OCI-LY3 (cell line): ENCODE results near the gene GLTP.

Experiments
- H2AFZ ChIP-seq: fragments of 200-600, 300-600 bp; shearing (Covaris generic); 2 replicates; pipeline ENCODE4 v1.6.0; 2014; ENCODE audit warnings: antibody characterized with exemption, low read depth, low read length
- H3K27ac ChIP-seq: fragments of 200-600, 300-600 bp; sonication (generic); 2 replicates; pipeline ENCODE4 v1.5.1; 2014; ENCODE audit warnings: mild to moderate bottlenecking, low read length, moderate library complexity, mixed read lengths
- H3K27me3 ChIP-seq: fragments of 200-600, 300-600 bp; sonication (generic); 2 replicates; pipeline ENCODE4 v1.6.1; 2014; ENCODE audit warnings: low read depth, low read length, mixed read lengths
- H3K36me3 ChIP-seq: fragments of 200-600, 300-600 bp; sonication (generic); replicated peaks from 2 replicates; pipeline ENCODE3; 2014; ENCODE audit warnings: low read depth, low read length, mixed read lengths
- H3K4me1 ChIP-seq: fragments of 300-600, 200-600 bp; sonication (generic); 2 replicates; pipeline ENCODE4 v1.6.1; 2014; ENCODE audit warnings: low read length, mixed read lengths
- H3K4me2 ChIP-seq: fragments of 200-600, 300-600 bp; sonication (generic); 2 replicates; pipeline ENCODE4 v1.6.1; 2014; ENCODE audit warnings: low read length, mixed read lengths
- H3K4me3 ChIP-seq: fragments of 300-600, 200-600 bp; sonication (generic); 2 replicates; pipeline ENCODE4 v1.5.1; 2014; ENCODE audit warnings: antibody characterized with exemption, mild to moderate bottlenecking, low read length, moderate library complexity
- H3K79me2 ChIP-seq: fragments of 300-600, 200-600 bp; shearing (Covaris generic); 2 replicates; pipeline ENCODE4 v1.6.1; 2014; ENCODE audit warnings: mild to moderate bottlenecking, low read length, mixed read lengths
- H3K9ac ChIP-seq: fragments of 300-600, 200-600 bp; shearing (Covaris generic); 2 replicates; pipeline ENCODE4 v1.6.0; 2014; ENCODE audit warnings: mild to moderate bottlenecking, low read length, moderate library complexity
- H3K9me3 ChIP-seq: fragments of 200-600, 300-600 bp; shearing (Covaris generic); 2 replicates; pipeline ENCODE4 v1.6.1; 2014; ENCODE audit warnings: low read length, mixed read lengths; ENCODE audit not compliant: insufficient read depth
- H4K20me1 ChIP-seq: fragments of 200-600, 300-600 bp; sonication (generic); 2 replicates; pipeline ENCODE4 v1.6.1; 2016; ENCODE audit warnings: low read length, mixed read lengths; ENCODE audit not compliant: insufficient read depth
- CTCF ChIP-seq: fragments of 200-600, 300-600 bp; sonication (generic); IDR thresholded peaks from 2 replicates; pipeline ENCODE4 v1.5.1; 2014; ENCODE audit warnings: antibody characterized with exemption, low read length, low read depth
- EZH2phosphoT487 ChIP-seq: fragments of 200-600 bp; shearing (Covaris generic); IDR thresholded peaks from 2 replicates; pipeline ENCODE4 v1.6.1; 2018; ENCODE audit warnings: antibody characterized with exemption, mixed run types, low read depth

The GLTP gene

GRCh38 chr12:109861689-109862314 is 18.5 kb downstream of the GLTP start:
- Histone ChIP-seq H3K27ac (no peak overlapping the region), H3K36me3 (no peaks in the 10 kb centered on the region), H3K4me3 (no peak overlapping the region), H3K4me2 (no peak overlapping the region), H4K20me1 (no peaks in the 10 kb centered on the region), H3K4me1 (no peaks in the 10 kb centered on the region), H3K79me2 (no peaks in the 10 kb centered on the region), H3K9me3 (no peaks in the 10 kb centered on the region), H3K9ac (no peak overlapping the region), H2AFZ (no peak overlapping the region), H3K27me3 (no peaks in the 10 kb centered on the region)
- no peak for TF ChIP-seq CTCF
- no peak for TF ChIP-seq EZH2phosphoT487

GRCh38 chr12:109860977-109861376 is 19.4 kb downstream of the GLTP start:
- Histone ChIP-seq H3K4me2 (no peak overlapping the region), H2AFZ (no peak overlapping the region), H3K4me1 (no peaks in the 10 kb centered on the region), H3K79me2 (no peaks in the 10 kb centered on the region), H3K9ac (no peak overlapping the region), H3K36me3 (no peaks in the 10 kb centered on the region), H3K27ac (no peak overlapping the region), H3K4me3 (no peak overlapping the region), H4K20me1 (no peaks in the 10 kb centered on the region), H3K27me3 (no peaks in the 10 kb centered on the region), H3K9me3 (no peaks in the 10 kb centered on the region)
- no peak for TF ChIP-seq EZH2phosphoT487
- TF ChIP-seq CTCF = no peak

GRCh38 chr12:109858764-109859163 is 21.6 kb downstream of the GLTP start:
- H3K27me3 ChIP-seq = no peaks in the 10 kb centered on the region
- no peaks in the 10 kb centered on the region for H3K36me3 ChIP-seq
- no peaks in the 10 kb centered on the region for H3K9me3 ChIP-seq
- no peak overlapping the region for H3K27ac ChIP-seq
- H3K4me3 ChIP-seq = no peak overlapping the region
- H4K20me1 ChIP-seq = no peaks in the 10 kb centered on the region
- H3K4me2 ChIP-seq = no peak overlapping the region
- no peak overlapping the region for H2AFZ ChIP-seq
- no peaks in the 10 kb centered on the region for H3K4me1 ChIP-seq
- H3K9ac ChIP-seq = no peak overlapping the region
- no peak for TF ChIP-seq EZH2phosphoT487
- TF ChIP-seq CTCF = no peak
- H3K79me2 ChIP-seq = no peaks in the 10 kb centered on the region

- Histone ChIP-seq H3K79me2 (no peaks in the 10 kb centered on the region), H3K4me3 (no peak overlapping the region), H2AFZ (no peak overlapping the region), H3K9ac (no peak overlapping the region), H3K4me1 (peaks cover 3% of the 10 kb centered on the region; the same call in 1 of the 2 replicates), H3K9me3 (no peaks in the 10 kb centered on the region), H3K4me2 (no peak overlapping the region), H4K20me1 (no peaks in the 10 kb centered on the region), H3K27ac (no peak overlapping the region), H3K36me3 (no peaks in the 10 kb centered on the region), H3K27me3 (no peaks in the 10 kb centered on the region)
- no peak for TF ChIP-seq CTCF
- no peak for TF ChIP-seq EZH2phosphoT487
Measured at GRCh38 chr12:109857715-109858114, 22.6 kb downstream of the GLTP start.
